Measurements from ENCODE around the gene CDKN2AIPNL.

The CDKN2AIPNL gene

GRCh38 chr5:134365604-134366003 lies 46.1 kb downstream of the CDKN2AIPNL start:
- no peak overlapping the region for H3K4me3 ChIP-seq (ENCODE audit: low read length)
- DNase-seq (ENCODE audit: low read depth, low spot score) = no peak

GRCh38 chr5:134355681-134356080 lies 56.0 kb downstream of the CDKN2AIPNL start:
- H3K4me3 ChIP-seq (ENCODE audit: low read length) = no peak overlapping the region
- DNase-seq (ENCODE audit: low read depth, low spot score) = no peak

Measured in Jurkat, Clone E6-1 (cell line).